GM18870 (cell line): ENCODE results near the gene TMPRSS12.
"Not testable (repeated sequence)": the region's sequence is repeated elsewhere in the genome, so short reads cannot be mapped to it uniquely, and the experiment has no call there.

Source experiments
- ATAC-seq: cut with Tn5 transposase; IDR thresholded peaks from one replicate; pipeline ENCODE4 v1.9.1; 2021; ENCODE audit warnings: moderate library complexity; ENCODE audit not compliant: unreplicated experiment

TMPRSS12 gene, protein sequence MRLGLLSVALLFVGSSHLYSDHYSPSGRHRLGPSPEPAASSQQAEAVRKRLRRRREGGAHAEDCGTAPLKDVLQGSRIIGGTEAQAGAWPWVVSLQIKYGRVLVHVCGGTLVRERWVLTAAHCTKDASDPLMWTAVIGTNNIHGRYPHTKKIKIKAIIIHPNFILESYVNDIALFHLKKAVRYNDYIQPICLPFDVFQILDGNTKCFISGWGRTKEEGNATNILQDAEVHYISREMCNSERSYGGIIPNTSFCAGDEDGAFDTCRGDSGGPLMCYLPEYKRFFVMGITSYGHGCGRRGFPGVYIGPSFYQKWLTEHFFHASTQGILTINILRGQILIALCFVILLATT

DNA sequence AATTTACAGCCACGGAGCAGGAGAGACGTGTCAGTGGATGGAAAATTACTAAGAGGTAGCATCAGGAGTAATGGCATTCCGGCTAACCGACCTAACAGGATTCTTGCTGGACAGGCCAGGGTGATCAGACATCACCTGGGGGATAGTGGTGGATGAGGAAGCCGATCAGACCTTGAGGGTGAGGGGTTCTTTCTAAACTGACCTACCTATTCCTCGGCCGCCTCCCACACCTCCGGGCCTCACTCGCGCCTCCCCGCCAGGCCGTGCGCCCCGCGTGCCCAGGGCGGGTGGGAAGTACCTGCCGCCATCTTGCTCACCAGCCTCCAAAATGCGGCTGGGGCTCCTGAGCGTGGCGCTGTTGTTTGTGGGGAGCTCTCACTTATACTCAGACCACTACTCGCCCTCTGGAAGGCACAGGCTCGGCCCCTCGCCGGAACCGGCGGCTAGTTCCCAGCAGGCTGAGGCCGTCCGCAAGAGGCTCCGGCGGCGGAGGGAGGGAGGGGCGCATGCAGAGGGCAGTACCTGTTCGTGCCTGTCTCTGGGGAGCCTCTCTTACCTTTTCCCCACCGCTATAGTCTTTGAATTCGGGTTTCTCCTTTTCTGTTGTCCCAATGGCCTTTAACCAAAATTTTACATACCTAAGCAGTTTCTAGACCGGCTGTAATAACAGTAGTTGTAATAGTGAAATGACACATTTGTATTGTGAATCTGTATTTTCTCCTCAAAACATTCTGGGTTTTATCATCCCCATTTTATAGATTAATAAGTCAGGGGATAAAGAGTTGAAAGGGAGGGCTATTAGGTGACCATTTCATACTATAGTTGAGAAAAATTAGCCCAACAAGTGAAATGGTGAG lies at the start of gene TMPRSS12:
TMPRSS12 (plus strand) TSS at position 290 of the 857 bp plus-strand sequence; CDS start at position 329, 39 bp downstream.
- ATAC-seq: no peak

DNA sequence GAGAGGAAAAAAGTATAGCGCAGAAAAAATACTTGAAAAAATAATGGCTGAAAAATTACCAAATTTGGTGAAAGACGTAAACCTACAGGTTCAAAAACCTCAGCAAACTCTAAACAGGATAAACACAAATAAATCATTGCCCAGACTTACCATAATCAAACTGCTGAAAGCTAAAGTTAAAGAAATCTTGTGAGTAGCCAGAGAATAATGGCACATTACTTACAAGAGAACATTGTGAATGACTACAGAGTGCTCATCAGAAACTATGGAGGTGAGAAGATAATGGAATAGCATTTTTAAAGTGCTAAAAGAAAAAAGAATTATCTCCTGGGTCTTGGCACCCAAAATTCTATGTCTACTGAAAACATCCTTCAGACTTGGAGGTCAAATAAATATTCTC lies 42.8 kb upstream of the TMPRSS12 start:
- no peak for ATAC-seq

DNA sequence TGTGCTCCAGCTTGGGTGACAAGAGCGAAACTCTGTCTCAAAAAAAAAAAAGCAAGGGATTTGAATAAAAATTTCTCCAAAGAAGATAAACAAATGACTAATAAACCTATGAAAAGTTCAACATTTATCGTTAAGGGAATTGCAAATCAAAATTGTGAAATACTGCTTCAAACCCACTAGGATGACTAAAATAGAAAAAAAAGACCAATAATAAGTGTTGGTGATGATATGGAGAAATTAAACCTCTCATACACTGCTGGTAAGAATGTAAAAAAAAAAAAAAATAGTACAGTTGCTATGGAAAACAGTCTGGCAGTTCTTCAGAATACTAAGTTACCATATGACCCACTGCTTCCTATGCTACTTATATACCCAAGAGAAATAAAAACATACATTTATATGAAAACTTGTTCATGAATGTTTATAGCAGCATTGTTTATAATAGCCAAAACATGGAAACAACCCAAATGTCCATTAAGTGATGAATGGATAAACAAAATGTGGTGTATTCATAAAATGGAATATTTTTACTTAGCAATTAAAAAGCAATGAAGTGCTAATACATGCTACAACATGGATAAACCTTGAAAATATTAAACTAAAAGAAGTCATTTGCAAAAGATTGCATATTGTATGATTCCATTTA lies 39.4 kb upstream of the TMPRSS12 start:
- ATAC-seq: no peak

DNA sequence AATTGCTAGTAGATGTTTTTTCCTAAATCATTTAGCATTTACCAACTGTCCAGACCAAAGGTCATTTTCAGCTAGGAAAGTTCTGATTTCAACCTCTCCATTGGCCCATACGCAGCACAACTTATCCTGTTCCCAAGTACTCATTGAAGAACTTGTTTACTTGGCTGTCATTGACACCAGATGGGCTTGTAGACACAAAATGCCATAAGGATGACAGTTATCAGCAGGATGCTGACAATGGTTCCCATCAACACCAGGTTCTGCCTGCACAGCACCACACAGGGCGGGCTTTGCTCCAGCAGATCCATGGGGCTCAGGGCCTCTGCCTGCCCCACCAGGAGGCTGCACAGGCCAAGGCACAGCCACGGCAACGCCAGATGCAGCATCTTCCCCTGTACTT lies 36.5 kb upstream of the TMPRSS12 start:
- no peak for ATAC-seq

DNA sequence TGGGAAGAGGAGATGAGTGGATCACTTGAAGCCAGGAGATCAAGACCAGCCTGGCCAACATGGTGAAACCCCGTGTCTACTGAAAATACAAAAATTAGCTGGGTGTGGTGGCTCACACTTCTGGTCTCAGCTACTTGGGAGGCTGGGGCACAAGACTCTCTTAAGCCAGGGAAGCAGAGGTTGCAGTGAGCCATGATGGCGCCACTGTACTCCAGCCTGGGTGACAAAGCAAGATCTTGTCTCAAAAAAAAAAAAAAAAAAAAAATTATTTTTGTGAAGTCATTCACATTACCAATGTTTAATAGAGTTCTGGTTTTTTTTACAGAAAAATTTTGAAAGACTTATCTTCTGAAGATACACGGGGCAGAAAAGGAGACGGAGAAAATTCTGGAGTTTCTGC lies 33.6 kb upstream of the TMPRSS12 start:
- not testable (repeated sequence) for ATAC-seq

GRCh38 chr12:50814921-50815320 lies 27.8 kb upstream of the TMPRSS12 start:
- ATAC-seq: not testable (repeated sequence)

GRCh38 chr12:50820177-50820576 lies 22.5 kb upstream of the TMPRSS12 start:
- no peak for ATAC-seq

GRCh38 chr12:50822082-50822481 lies 20.6 kb upstream of the TMPRSS12 start:
- ATAC-seq: no peak

DNA sequence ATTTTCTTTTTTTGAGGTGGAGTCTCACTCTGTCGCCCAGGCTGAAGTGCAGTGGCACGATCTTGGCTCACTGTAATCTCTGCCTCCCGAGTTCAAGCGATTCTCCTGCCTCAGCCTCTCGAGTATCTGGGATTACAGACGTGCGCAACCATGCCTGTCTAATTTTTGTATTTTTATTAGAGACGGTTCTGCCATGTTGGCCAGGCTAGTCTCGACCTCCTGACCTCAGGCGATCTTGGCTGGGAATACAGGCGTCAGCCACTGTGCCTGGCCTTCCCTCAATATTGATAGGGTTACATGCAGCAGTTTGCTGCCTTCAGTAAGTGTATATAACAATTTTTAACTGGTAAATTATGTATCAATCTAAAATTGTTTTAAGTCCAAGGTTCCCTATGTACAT lies 19.0 kb upstream of the TMPRSS12 start:
- not testable (repeated sequence) for ATAC-seq

- ATAC-seq: no peak
These were observed 17.8 kb upstream of the TMPRSS12 start for GRCh38 chr12:50824914-50825313.

DNA sequence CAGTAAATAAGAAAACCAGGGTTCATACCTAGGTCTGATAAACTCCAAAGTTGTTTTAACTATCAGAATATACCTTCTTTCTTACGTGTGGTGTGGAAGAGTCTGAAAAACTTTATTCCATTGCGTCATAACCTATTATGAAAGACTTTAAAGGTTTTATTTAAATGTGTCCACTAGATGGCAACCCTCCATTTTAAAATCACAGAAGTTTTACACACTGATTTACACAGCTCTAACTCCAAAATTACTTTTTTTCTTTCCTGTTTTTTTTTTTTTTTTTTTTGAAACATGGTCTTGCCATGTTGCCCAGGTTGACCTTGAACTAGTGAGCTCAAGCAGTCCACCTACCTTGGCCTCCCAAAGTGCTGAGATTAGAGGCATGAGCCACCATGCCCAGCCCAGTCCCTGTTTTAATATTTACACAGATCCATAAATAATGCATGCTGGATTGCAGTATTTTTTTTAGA lies 17.3 kb upstream of the TMPRSS12 start:
- ATAC-seq: no peak

DNA sequence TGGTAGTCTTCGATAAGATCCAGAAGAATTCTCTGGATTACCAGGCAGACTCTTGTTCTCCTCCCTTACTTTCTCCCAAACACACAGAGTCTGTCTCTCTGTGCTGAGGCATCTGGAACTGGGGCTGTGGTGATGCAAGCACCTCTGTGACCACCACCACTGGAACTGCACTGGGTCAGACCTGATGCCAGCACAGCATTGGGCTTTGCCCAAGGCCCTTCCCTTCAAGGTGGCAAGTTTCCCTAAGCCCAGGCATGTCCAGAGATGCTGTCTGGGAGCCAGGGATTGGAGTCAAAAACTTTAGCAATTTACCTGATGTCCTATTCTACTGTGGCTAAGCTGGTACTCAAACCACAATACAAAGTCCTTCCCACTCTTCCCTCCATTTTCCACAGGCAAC lies 14.6 kb upstream of the TMPRSS12 start:
- no peak for ATAC-seq

GRCh38 chr12:50828886-50829285 lies 13.8 kb upstream of the TMPRSS12 start:
- ATAC-seq: no peak

- not testable (repeated sequence) for ATAC-seq
These were observed 8.9 kb upstream of the TMPRSS12 start for GRCh38 chr12:50833801-50834200.

DNA sequence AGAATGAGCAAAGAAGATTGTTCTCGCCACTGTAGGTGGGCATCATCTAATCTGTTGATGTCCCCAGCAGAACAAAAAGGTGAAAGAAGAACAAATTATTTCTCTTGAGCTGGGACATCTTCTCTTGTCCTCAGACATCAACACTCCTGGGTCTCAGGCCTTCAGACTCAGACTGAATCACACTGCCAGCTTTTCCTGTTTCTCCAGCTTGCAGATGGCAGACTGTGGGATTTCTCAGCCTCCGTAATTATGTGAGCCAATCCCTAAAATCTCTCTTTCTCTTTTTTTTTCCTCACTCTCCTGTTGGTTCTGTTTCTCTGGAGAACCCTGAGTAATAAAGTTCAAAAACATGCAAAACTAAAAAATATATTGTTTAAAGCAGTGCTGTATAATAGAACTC lies 3.7 kb upstream of the TMPRSS12 start:
- no peak for ATAC-seq

DNA sequence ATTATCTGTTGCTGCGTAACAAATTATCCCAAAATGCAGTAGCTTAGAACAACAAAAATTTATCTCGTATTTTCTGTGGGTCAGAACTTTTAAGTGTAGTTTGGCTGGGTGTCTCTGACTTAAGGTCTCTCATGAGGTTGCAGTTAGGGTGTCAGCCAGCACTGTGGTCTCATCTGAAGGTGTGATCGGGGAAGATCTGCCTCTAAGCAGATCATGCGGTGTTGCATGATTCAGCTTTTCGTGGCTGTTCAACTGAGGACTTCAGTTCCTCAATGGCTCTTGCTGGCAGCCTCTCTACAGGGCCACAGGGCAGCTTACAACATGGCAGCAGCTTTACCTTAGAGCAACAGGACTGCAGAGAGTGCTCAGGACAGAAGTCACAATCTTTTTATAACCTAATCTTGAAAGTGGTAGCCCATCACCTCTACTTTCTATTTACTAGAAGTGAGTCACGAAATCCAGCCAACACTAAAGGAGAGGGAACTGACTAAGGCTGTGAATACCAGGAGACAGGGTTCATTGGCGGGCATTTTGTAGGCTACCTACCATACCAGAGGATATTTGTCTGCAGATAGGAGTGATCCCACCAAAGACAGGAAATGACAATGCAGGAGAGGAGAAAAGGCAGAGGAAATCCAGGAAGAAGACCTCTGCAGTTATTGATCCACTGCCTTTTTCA lies 1.8 kb upstream of the TMPRSS12 start:
- ATAC-seq: no peak

DNA sequence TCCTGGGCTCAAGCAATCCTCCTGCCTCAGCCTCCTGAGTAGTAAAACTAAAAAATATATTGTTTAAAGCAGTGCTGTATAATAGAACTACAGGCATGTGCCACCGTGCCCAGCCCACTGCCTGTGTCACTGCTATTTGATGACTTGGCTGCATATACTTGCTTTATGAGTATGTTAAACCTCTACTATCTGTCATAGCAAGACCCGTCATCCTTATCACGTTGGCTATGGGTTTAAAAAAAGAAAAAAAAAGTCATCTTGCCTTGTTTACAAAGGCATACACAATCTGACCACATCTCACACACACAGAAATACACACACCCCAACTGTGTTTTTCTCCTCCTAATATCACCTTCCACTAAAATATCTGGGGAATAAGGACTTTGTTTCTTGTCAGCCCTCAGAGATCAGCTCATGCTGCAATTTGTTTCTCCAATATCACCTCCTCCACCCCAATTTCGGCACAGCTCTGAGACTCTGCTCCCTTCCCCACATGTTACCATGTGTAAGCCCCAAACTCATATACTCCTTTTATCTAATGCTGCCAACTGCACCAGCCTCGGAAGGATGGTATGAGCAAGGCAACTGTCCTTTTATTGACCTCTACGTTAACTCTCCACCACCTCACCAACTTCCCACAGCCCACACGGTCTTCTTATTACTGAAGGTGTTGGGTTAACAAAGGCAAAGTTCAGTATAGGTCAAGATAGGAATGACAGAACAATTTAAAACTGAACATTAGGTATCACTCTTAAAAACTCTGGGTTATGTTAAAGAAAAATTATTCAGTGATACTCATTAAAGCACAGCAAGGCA lies 802 bp upstream of the TMPRSS12 start:
- ATAC-seq: no peak

GRCh38 chr12:50845021-50845647 lies 2.4 kb downstream of the TMPRSS12 start:
- ATAC-seq: no peak

GRCh38 chr12:50848963-50849362 lies 6.2 kb downstream of the TMPRSS12 start:
- no peak for ATAC-seq

- not testable (repeated sequence) for ATAC-seq
These were observed 12.5 kb downstream of the TMPRSS12 start for GRCh38 chr12:50855218-50855617.
